Fibroblast of peridontal ligament (primary cell): Measurements from ENCODE around the gene FAM149B1.

ENCODE experiments used
- DNase-seq: peaks from one replicate; pipeline ENCODE4 v3.0.0-alpha.2; 2010; ENCODE audit errors: extremely low read depth

The FAM149B1 gene

DNA sequence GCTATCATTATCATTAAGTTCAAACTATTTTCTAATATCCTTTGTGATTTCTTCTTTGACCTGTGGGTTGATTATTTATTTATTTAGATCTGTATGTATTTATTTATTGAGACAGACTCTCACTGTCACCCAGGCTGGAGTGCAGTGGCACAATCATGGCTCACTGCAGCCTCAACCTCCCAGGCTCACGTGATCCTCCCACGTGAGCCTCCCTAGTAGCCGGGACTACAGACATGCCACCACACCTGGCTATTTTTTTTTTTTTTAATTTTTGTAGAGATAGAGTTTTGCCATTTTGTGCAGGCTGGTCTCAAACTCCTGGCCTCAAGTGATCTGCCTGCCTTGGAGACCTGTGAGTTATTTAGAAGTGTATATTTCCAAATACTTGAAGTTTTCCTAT is 113.2 kb downstream of the FAM149B1 start:
- no peak for DNase-seq

DNA sequence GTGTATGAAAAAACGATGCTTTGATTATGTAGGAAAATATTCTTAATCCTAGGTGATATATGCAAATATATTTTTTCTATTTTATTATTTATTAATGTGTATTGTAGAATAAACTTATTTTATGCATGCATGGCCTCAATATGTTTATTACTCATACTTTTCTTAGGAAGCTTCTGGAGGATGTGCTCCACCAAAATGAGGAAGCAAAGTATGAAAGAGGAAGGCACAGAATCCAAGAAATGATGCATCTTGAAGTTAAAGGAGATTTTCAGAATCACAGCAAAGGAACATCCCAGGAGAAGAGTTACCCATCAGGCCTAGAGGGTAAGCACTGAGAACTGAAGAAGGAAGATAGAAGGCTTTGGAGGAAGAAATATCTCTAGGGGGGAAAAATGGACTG is 119.5 kb downstream of the FAM149B1 start:
- no peak for DNase-seq

DNA sequence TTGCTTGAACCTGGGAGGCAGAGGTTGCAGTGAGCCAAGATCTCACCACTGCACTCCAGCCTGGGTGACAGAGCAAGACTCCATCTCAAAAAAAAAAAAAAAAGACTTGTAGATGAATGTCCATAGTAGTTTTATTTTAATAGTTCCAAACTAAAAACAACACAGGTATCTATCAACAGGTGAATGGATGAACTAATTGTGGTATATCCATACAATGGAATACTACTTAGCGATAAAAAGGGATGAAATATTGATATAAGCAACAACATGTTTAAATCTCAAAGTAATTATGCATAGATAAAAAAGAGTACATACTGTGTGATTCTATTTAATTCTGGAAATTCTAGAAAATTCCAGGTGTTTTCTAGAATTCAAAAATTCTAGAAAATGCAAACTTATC is 122.0 kb downstream of the FAM149B1 start:
- no peak for DNase-seq

DNA sequence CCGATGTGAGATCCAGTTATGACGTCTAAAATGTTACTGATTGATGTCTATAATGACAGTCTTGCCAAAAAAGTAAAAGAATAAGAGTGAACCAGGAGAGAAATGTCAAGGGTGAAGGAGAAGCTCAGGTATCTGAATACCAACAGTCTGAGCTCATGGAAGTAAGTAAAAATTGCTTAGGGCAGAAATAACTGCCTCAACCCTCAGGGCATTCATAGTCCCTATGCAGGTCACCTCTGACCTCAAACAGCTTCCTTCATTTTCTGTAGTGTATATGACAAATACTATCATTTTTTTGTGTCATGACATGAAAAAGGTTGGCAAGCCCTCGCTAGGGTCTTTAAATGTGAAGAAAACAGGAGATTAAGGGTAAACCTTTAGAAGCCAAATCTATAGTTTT is 125.5 kb downstream of the FAM149B1 start:
- no peak for DNase-seq
